HG03060 (cell line): ENCODE data around the gene SYT15.

Source experiments
- ATAC-seq: cut with Tn5 transposase; IDR thresholded peaks from one replicate; pipeline ENCODE4 v1.9.1; 2021; ENCODE audit warnings: low read depth, moderate number of reproducible peaks; ENCODE audit not compliant: unreplicated experiment

The SYT15 gene

GRCh38 chr10:46544989-46545791 is 33.7 kb upstream of the SYT15 start:
- no peak for ATAC-seq

- ATAC-seq, result no peak
These were observed 32.9 kb upstream of the SYT15 start for GRCh38 chr10:46545861-46546590.

- no peak for ATAC-seq
These were observed 32.1 kb upstream of the SYT15 start for GRCh38 chr10:46546591-46547540.

GRCh38 chr10:46547541-46548497 is 31.1 kb upstream of the SYT15 start:
- no peak for ATAC-seq

GRCh38 chr10:46548498-46549090 is 30.3 kb upstream of the SYT15 start:
- no peak for ATAC-seq

- ATAC-seq, result no peak
These were observed 29.5 kb upstream of the SYT15 start for GRCh38 chr10:46549171-46550075.

- no peak for ATAC-seq
These were observed 28.7 kb upstream of the SYT15 start for GRCh38 chr10:46550076-46550790.

- no peak for ATAC-seq
These were observed 27.9 kb upstream of the SYT15 start for GRCh38 chr10:46550795-46551700.

GRCh38 chr10:46551701-46552525 is 27.0 kb upstream of the SYT15 start:
- ATAC-seq, result no peak

GRCh38 chr10:46552526-46553237 is 26.2 kb upstream of the SYT15 start:
- no peak for ATAC-seq

- ATAC-seq, result no peak
These were observed 25.5 kb upstream of the SYT15 start for GRCh38 chr10:46553238-46554049.

- no peak for ATAC-seq
These were observed 24.7 kb upstream of the SYT15 start for GRCh38 chr10:46554166-46554781.

- no peak for ATAC-seq
These were observed 23.6 kb upstream of the SYT15 start for GRCh38 chr10:46555366-46555712.
